ENCODE data around the gene SPARCL1. TPM values are rescaled to one million over a fixed set of nuclear protein-coding genes. Genes with fewer than 3 reads are reported as not detected.

SPARCL1 gene
- total and polyA plus RNA-seq, 2 experiments from 2014 or later, result 15.2 to 45.4 TPM

GRCh38 chr4:87530868-87531267 lies 1.7 kb upstream of the SPARCL1 start:
- no peak overlapping the region for H2AFZ ChIP-seq
- TF ChIP-seq, protein P1, sequence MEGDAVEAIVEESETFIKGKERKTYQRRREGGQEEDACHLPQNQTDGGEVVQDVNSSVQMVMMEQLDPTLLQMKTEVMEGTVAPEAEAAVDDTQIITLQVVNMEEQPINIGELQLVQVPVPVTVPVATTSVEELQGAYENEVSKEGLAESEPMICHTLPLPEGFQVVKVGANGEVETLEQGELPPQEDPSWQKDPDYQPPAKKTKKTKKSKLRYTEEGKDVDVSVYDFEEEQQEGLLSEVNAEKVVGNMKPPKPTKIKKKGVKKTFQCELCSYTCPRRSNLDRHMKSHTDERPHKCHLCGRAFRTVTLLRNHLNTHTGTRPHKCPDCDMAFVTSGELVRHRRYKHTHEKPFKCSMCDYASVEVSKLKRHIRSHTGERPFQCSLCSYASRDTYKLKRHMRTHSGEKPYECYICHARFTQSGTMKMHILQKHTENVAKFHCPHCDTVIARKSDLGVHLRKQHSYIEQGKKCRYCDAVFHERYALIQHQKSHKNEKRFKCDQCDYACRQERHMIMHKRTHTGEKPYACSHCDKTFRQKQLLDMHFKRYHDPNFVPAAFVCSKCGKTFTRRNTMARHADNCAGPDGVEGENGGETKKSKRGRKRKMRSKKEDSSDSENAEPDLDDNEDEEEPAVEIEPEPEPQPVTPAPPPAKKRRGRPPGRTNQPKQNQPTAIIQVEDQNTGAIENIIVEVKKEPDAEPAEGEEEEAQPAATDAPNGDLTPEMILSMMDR (IDR thresholded peaks at IDR 0.05; ENCODE audit: poor library complexity), result no peak
- TF ChIP-seq EZH2phosphoT487 (IDR thresholded peaks at IDR 0.05; ENCODE audit: low read depth, severe bottlenecking, unreplicated experiment) (no peak), EZH2 (IDR thresholded peaks at IDR 0.05; ENCODE audit: borderline replicate concordance) (no peak)
- peak overlapping the region; percentile 58 for H3K4me2 ChIP-seq
- peak overlapping the region; percentile 56 for H3K27ac ChIP-seq
- no peaks in the 10 kb centered on the region for H3K79me2 ChIP-seq
- H3K4me1 ChIP-seq (ENCODE audit: insufficient read depth), result peaks cover 21% of the 10 kb centered on the region
- no peak overlapping the region for H3K4me3 ChIP-seq
- H3K27me3 ChIP-seq, result no peaks in the 10 kb centered on the region
- no peaks in the 10 kb centered on the region for H4K20me1 ChIP-seq (ENCODE audit: insufficient read depth, poor library complexity, severe bottlenecking)
- peak; percentile 23 for DNase-seq (ENCODE audit: low spot score)
- H3K9me3 ChIP-seq (ENCODE audit: low read depth), result no peaks in the 10 kb centered on the region
- H3K36me3 ChIP-seq (replicated peaks; ENCODE audit: insufficient read depth, low read depth), result no peaks in the 10 kb centered on the region
- 48% methylated on average over 4 of the region's 4 CpGs for WGBS (ENCODE audit: low lambda C conversion rate, missing lambda C conversion rate)
- no peaks in the 10 kb centered on the region for H3K9me2 ChIP-seq (replicated peaks; ENCODE audit: insufficient read depth)

GRCh38 chr4:87530229-87530628 lies 1.1 kb upstream of the SPARCL1 start:
- H4K20me1 ChIP-seq (ENCODE audit: insufficient read depth, poor library complexity, severe bottlenecking), result no peaks in the 10 kb centered on the region
- H3K27me3 ChIP-seq, result no peaks in the 10 kb centered on the region
- H3K9me2 ChIP-seq (replicated peaks; ENCODE audit: insufficient read depth), result no peaks in the 10 kb centered on the region
- 55% methylated on average over 1 of the region's 1 CpG for WGBS (ENCODE audit: low lambda C conversion rate, missing lambda C conversion rate)
- TF ChIP-seq, protein P1 (IDR thresholded peaks at IDR 0.05; ENCODE audit: poor library complexity), result no peak
- TF ChIP-seq EZH2 (IDR thresholded peaks at IDR 0.05; ENCODE audit: borderline replicate concordance) (no peak), EZH2phosphoT487 (IDR thresholded peaks at IDR 0.05; ENCODE audit: low read depth, severe bottlenecking, unreplicated experiment) (no peak)
- no peak for DNase-seq (ENCODE audit: low spot score)
- H3K4me3 ChIP-seq, result no peak overlapping the region
- H3K36me3 ChIP-seq (replicated peaks; ENCODE audit: insufficient read depth, low read depth), result no peaks in the 10 kb centered on the region
- peaks cover 23% of the 10 kb centered on the region for H3K4me1 ChIP-seq (ENCODE audit: insufficient read depth)
- H3K79me2 ChIP-seq, result no peaks in the 10 kb centered on the region
- H3K9me3 ChIP-seq (ENCODE audit: low read depth), result no peaks in the 10 kb centered on the region
- H3K4me2 ChIP-seq, result peak overlapping the region; percentile 58
- H3K27ac ChIP-seq, result peak overlapping the region; percentile 56
- H2AFZ ChIP-seq, result no peak overlapping the region

- H3K9me2 ChIP-seq (replicated peaks; ENCODE audit: insufficient read depth), result no peaks in the 10 kb centered on the region
- peak overlapping the region; percentile 58 for H3K4me2 ChIP-seq
Observed at GRCh38 chr4:87527431-87528220, 1.6 kb downstream of the SPARCL1 start.

More at GRCh38 chr4:87527431-87528220, 1.6 kb downstream of the SPARCL1 start:
- no peak for TF ChIP-seq EZH2phosphoT487 (IDR thresholded peaks at IDR 0.05; ENCODE audit: low read depth, severe bottlenecking, unreplicated experiment)
- no peak for TF ChIP-seq EZH2 (IDR thresholded peaks at IDR 0.05; ENCODE audit: borderline replicate concordance)
- TF ChIP-seq, protein P1 (IDR thresholded peaks at IDR 0.05; ENCODE audit: poor library complexity), result no peak
- Histone ChIP-seq H3K4me3 (no peak overlapping the region), H4K20me1 (ENCODE audit: insufficient read depth, poor library complexity, severe bottlenecking) (no peaks in the 10 kb centered on the region), H3K27me3 (no peaks in the 10 kb centered on the region), H3K27ac (peak overlapping the region; percentile 56), H3K4me1 (ENCODE audit: insufficient read depth) (peaks cover 23% of the 10 kb centered on the region), H3K79me2 (no peaks in the 10 kb centered on the region), H3K36me3 (replicated peaks; ENCODE audit: insufficient read depth, low read depth) (no peaks in the 10 kb centered on the region), H3K9me3 (ENCODE audit: low read depth) (no peaks in the 10 kb centered on the region), H2AFZ (no peak overlapping the region)
- DNase-seq (ENCODE audit: low spot score), result no peak
- WGBS (ENCODE audit: low lambda C conversion rate, missing lambda C conversion rate), result 36% methylated on average over 2 of the region's 2 CpGs

Measured in hepatocyte (in vitro differentiated cells).